Retinal pigment epithelial cell (primary cell): ENCODE results near the gene F12.

Experiments
- DNase-seq: peaks from one replicate; pipeline ENCODE4 v3.0.0-alpha.2; 2010; ENCODE audit warnings: low read depth
- H3K4me3 ChIP-seq: 2 replicates; pipeline ENCODE4 v1.5.1; 2011; ENCODE audit warnings: mild to moderate bottlenecking, low read length, control low read depth, moderate library complexity
- TF ChIP-seq, protein P1 (sequence below): conservative IDR thresholded peaks from 2 replicates; pipeline ENCODE4 v1.5.1; 2011; ENCODE audit warnings: low read depth, low read length, control low read depth, inconsistent platforms

The F12 gene

DNA sequence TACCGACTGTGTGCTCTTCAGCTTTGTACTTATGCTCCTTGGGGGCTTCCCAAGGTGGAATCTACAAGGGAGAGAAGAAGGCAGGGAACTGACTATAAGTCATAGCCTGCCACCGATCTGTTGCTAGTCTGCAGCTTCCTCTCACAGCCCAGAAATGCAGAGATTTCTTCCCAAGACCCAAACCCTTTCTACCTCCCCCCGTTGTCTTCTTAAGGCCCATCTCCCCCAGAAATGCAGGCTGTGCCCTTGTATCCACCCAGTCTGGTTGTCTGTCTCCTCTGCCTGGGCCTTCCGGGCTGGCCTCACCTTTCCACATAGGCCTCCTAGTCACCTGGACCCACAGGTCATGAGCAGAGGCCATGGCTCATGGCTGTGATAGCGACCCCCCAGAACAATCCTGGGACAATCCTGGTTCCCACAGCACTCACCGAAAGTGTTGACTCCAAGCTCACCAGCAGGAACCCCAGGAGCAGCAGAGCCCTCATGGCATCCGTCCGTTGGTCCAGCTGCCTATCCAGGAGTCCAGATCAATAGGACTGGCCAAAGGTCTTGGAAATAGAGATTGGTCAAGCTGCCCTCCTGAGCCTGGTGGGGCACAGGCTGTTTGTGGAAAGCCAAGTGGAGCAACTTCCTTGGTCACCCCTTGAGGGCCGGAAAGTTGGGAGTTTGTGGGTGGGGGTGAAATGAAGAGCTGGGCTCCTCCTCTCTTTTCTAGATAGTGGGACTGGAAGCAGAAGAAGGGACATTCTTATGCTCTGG, at the start of gene F12:
F12 (minus strand) TSS at position 522 of the 759 bp plus-strand sequence; CDS start at position 485, 37 bp downstream.
- no peak within 1 kb of the TSS for H3K4me3 ChIP-seq
- TF ChIP-seq, protein P1, sequence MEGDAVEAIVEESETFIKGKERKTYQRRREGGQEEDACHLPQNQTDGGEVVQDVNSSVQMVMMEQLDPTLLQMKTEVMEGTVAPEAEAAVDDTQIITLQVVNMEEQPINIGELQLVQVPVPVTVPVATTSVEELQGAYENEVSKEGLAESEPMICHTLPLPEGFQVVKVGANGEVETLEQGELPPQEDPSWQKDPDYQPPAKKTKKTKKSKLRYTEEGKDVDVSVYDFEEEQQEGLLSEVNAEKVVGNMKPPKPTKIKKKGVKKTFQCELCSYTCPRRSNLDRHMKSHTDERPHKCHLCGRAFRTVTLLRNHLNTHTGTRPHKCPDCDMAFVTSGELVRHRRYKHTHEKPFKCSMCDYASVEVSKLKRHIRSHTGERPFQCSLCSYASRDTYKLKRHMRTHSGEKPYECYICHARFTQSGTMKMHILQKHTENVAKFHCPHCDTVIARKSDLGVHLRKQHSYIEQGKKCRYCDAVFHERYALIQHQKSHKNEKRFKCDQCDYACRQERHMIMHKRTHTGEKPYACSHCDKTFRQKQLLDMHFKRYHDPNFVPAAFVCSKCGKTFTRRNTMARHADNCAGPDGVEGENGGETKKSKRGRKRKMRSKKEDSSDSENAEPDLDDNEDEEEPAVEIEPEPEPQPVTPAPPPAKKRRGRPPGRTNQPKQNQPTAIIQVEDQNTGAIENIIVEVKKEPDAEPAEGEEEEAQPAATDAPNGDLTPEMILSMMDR: no peak
- no peak for DNase-seq

DNA sequence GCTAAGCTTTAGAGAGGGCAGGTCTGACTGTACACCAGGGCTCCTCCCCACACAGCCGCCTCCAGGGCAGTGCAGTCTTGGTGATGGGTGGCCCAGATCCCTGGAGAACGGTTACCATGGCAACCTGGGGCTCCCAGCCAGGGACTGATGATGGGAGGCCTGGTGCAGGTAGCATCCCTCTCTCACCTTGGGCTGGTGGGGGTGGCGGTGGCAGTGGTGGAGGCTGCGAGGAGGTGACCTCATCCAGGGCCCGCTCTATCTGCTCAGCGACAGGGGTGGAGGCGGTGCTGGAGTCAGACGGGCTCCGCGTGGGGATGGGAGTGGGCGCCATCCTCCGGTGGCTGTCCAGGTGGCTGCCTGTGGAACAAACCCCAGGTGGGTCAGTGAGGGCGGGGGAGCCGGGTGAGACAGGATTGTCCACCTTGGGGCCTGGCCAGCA, 49.6 kb upstream of the F12 start:
- TF ChIP-seq, protein P1: no peak
- DNase-seq: no peak
- H3K4me3 ChIP-seq: no peak overlapping the region

DNA sequence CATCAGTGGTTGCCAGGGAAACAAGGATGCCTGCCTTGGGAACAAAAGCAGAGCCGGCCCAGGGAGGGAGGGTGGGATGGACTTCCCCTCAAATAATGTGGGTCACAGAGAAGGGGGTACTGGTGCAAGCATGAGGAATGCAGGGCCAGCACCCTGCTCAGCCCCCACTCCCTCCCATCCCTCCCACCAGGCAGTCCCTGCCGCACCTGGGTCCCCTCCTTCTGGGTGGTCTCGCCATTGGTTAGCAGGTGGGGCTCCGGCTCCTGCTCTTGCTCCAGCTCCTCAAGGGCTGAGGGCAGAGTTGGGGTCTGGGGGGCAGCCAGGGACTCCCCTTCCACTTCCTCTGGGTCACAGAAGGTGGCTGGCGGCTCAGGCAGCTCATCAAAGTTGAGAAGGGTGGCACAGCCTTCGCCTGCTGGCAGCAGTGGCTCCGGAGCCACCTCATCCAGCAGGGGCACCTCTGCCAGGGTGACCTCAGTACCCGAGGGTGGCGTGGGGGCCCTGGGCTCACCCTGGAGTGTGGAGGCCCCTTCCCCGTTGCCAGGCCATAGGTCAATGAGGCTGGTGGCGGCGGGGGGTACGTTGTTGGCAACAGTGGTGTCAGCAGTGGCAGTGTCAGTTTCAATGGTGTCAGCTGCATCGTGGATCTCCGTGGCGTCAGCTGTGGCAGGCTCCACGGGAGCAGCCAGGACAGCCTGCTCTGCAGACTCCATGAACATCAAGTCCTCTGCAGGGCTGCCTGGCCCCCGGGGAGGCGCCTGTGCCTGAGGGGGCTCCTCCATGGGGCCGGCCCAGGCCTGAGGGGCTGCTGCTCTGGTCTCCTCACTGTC, 48.7 kb upstream of the F12 start:
- no peak overlapping the region for H3K4me3 ChIP-seq
- DNase-seq: no peak
- TF ChIP-seq, protein P1: no peak

DNA sequence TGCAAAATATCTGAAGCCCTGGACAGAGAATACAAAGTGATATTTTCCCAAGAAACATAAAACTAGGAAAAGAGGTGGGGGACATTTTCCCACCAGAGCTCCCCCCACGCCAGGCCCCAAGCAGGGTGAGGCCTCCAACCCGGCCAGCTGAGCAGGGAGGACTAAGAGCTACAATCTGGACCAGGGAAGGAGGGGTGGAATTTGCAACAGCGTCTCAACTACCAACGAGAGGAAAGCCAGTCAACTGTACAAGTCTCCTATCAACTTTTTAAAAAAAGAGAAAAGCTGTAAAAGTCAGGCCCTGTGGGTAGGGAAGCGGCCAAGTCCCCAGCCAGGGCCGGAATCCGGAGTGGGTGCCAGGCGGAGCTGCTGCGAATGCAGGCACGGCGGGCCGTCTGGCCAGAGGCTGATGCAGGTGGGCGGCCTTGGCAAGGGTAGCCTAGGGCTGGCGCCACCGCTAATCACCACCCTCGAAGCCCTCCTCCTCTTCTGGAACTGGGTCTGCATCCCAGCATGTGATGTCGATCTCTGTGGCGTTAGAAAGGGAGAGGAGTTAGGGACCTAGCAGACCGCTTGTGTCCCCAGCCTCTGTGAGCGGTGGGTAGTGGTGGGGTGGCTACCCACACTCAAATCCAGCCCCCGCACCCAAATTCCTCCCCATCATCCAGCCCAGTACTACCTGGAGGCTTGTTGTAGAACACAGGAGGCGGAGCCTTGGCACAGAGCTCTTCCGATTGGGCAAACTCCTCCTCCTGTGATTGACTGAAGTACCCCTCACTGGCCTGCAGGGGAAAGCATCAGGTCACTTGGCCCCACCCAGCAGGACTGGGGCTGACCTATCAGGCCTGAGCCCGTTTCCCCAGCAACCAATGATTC, 47.9 kb upstream of the F12 start:
- H3K4me3 ChIP-seq: no peak overlapping the region
- peak; percentile 95 for DNase-seq

DNA sequence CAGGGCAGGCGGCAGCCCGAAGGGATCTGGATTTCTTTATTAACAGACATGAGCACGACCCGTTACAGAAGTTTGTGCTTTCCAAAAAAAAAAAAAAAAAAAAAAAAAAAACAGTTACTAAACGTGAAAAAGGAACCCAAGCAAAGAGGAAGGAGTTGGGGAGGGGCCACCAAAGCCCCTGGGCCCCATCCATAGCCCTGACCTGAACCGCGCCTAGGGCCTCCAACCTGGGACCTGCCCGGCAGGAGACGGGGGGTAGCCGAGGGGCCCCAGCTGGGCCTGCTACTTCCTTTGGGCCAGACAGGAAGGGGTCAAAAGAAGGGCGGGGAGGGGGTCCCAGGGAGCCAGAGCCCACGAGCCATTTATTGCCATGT, 47.2 kb upstream of the F12 start:
- no peak overlapping the region for H3K4me3 ChIP-seq
- TF ChIP-seq, protein P1: no peak
- DNase-seq: no peak

More for the DNA sequence above, 47.9 kb upstream of the F12 start:
- TF ChIP-seq, protein P1: peak; percentile 67

DNA sequence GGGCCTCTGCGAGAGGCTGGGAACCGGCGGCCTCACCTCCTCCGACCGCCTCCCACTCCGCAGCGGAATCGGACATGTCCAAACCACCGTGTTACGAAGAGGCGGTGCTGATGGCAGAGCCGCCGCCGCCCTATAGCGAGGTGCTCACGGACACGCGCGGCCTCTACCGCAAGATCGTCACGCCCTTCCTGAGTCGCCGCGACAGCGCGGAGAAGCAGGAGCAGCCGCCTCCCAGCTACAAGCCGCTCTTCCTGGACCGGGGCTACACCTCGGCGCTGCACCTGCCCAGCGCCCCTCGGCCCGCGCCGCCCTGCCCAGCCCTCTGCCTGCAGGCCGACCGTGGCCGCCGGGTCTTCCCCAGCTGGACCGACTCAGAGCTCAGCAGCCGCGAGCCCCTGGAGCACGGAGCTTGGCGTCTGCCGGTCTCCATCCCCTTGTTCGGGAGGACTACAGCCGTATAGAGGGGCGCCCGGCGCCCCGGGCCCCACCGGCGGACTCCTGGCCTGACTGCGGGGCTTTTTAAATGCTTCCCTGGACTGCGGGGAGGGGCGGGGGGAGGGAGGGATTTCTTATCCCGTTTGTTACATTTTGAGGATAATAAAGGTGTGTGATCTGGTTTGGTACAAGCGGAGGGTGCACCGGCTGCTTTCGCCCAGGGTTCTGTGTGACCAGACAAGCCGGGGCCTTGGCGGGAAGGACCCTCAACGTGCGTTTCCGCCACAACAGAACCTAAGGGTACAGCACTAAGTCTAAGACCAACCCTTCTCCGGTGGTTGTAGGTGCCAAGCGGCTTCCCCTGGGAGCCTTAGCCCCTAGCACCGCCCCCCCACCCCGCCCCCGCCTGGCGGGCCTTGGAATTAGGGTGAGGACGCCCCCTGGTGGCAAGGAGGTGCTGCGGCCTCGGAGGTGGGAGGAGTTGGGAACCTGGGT, 46.6 kb upstream of the F12 start:
- peak overlapping the region; percentile 43 for H3K4me3 ChIP-seq
- DNase-seq: peak; percentile 74
- TF ChIP-seq, protein P1: peak; percentile 92
